RWPE1 (cell line): ENCODE data around the gene SLC45A3.

Experiments
- CTCF ChIA-PET: fragments of 350-600 bp; sonication (Branson Sonifier 250); formaldehyde crosslinking; extraction: SDS; loops from one replicate; lab custom pipeline; 2021; lab: Yijun Ruan, JAX
- POLR2A ChIA-PET: fragments of 400-600 bp; formaldehyde crosslinking; extraction: SDS; loops from one replicate; lab custom pipeline; 2020; ENCODE audit warnings: antibody characterized with exemption; ENCODE audit not compliant: low non-redundant PET; lab: Yijun Ruan, JAX
- DNase-seq: peaks from one replicate; pipeline ENCODE4 v3.0.0; 2012; ENCODE audit warnings: low spot score
- H3K27ac ChIP-seq: fragments of 450-650 bp; 2 replicates; pipeline ENCODE4 v1.5.1; 2017
- CTCF ChIP-seq: fragments of 450-650 bp; conservative IDR thresholded peaks from 2 replicates; pipeline ENCODE4 v1.5.1; 2017; ENCODE audit warnings: low read depth, mild to moderate bottlenecking

Gene SLC45A3

GRCh38 chr1:205668951-205669340, 11.4 kb downstream of the SLC45A3 start:
- no peak for TF ChIP-seq CTCF
- POLR2A ChIA-PET, result no interaction called here
- no peak overlapping the region for H3K27ac ChIP-seq
- CTCF ChIA-PET, result interaction anchor here (0.6 to 5.3 kb wide), 6 partner anchors 10 to 77 kb away, joined by 3 to 51 read pairs (median 5); no protein-coding TSS in a partner anchor
- DNase-seq, result no peak

- ChIA-PET CTCF (interaction anchor here (0.6 to 5.3 kb wide), 7 partner anchors 9 to 76 kb away, joined by 3 to 51 read pairs (median 4); no protein-coding TSS in a partner anchor), POLR2A (interaction anchor here (0.6 kb wide), 1 partner anchor 221 kb away, joined by 3 read pairs; no protein-coding TSS in a partner anchor)
- DNase-seq, result no peak
- H3K27ac ChIP-seq, result no peak overlapping the region
- TF ChIP-seq CTCF, result no peak
Measured at GRCh38 chr1:205667909-205668643, 12.2 kb downstream of the SLC45A3 start.

DNA sequence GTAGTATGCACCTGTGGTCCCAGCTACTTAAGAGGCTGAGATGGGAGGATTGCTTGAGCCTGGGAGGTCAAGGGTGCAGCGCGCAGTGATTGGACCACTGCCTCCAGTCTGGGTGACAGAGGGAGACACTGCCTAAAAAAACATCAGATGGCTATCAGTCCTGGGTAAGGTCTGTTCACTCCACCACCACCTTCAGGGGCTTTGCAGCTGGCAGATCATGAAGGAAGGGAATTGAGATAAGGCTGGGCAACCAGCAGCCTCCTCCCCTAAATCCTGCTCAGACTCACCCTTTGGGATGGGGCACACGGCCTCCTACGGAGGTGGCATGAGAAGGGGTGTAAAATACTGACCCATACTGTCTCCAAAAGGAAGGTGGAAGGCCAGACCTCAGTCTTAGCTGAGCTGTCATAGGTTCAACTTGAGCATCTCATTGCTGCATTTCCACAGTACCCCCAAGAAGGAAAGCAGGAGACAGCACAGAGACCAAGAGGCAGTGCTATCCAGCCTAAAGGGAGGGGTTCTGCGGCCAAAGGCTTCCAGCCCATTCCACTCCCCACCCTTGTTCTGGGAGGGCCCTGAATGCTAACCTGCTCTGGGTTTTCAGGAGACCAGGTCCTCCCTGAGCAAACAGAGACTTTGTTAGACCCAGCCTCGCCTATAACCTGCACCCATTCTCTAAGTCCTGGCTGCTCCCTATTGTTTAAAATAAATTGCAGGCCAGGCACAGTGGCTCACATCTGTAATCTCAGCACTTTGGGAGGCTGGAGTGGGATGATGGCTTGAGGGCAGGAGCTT, 13.7 kb downstream of the SLC45A3 start:
- DNase-seq, result no peak
- TF ChIP-seq CTCF, result no peak
- ChIA-PET POLR2A (no interaction called here), CTCF (interaction anchor here (0.7 to 5.3 kb wide), 3 partner anchors 8 to 91 kb away, joined by 4 to 51 read pairs (median 6); no protein-coding TSS in a partner anchor)
- no peak overlapping the region for H3K27ac ChIP-seq

- POLR2A ChIA-PET, result interaction anchor here (0.5 kb wide), 1 partner anchor 56 kb away, joined by 3 read pairs; no protein-coding TSS in a partner anchor
- CTCF ChIA-PET, result interaction anchor here (0.6 to 12.4 kb wide), 3 partner anchors 49 to 180 kb away, joined by 4 to 472 read pairs (median 5); no protein-coding TSS in a partner anchor
- no peak overlapping the region for H3K27ac ChIP-seq
- no peak for DNase-seq
- TF ChIP-seq CTCF, result no peak
Measured at GRCh38 chr1:205665201-205666045, 14.9 kb downstream of the SLC45A3 start.

DNA sequence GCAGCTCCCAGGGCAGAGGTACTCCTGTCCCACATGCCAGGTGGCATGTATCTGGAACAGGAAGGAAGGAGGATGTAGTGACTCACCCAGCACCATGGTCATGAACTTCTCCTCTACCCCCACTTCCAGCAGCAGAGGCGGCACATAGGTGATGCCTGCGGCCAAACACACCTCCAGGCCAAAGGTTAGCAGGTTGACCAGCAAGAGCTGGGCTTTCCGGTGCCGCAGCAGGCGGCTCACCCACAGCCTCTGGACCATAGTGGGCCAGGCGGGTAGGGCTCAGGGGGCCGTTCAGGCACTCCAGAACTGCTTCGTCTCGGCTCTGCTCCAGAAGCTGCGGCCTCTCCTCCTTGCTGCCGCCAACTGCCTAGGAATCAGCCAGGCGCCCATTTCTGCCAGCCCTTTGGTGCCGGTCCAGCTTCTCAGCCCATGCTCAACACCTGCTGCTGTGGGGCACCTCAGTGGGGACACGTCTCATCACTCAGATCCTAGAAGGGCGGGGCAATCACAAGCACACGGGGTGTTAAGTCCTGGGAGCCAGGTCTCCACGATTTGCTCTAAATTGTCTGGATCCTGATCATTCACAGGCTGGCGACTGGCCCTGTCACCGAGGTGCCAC, 15.8 kb downstream of the SLC45A3 start:
- POLR2A ChIA-PET, result interaction anchor here (0.5 kb wide), 1 partner anchor 57 kb away, joined by 3 read pairs; no protein-coding TSS in a partner anchor
- no peak for TF ChIP-seq CTCF
- H3K27ac ChIP-seq, result peak overlapping the region; percentile 35; the same call in 1 of the 2 replicates
- peak; percentile 76 for DNase-seq
- CTCF ChIA-PET, result interaction anchor here (0.6 to 12.4 kb wide), 5 partner anchors 18 to 179 kb away, joined by 3 to 472 read pairs (median 4); no protein-coding TSS in a partner anchor
